ENCODE data around the gene CLEC1B. TPM values are rescaled to one million over a fixed set of nuclear protein-coding genes. Genes with fewer than 3 reads are reported as not detected.
"Not testable (repeated sequence)": the region's sequence is repeated elsewhere in the genome, so short reads cannot be mapped to it uniquely, and the experiment has no call there.

CLEC1B gene
- total RNA-seq = not detected

GRCh38 chr12:9999016-9999415 is at the start of gene CLEC1B:
Gene CLEC1B (minus strand): TSS chr12:9999121. CDS start chr12:9999100, 21 bp downstream.
- DNase-seq (ENCODE audit: low spot score) = no peak

- DNase-seq (ENCODE audit: low spot score) = no peak
These were observed 49.6 kb upstream of the CLEC1B start for GRCh38 chr12:10048526-10048925.

GRCh38 chr12:10042167-10042566 is 43.2 kb upstream of the CLEC1B start:
- DNase-seq (ENCODE audit: low spot score) = no peak

GRCh38 chr12:10033783-10034545 is 35.0 kb upstream of the CLEC1B start:
- DNase-seq (ENCODE audit: low spot score) = no peak

GRCh38 chr12:10031771-10032175 is 32.9 kb upstream of the CLEC1B start:
- no peak for DNase-seq (ENCODE audit: low spot score)

GRCh38 chr12:10031321-10031720 is 32.4 kb upstream of the CLEC1B start:
- DNase-seq (ENCODE audit: low spot score) = no peak

GRCh38 chr12:10030446-10030845 is 31.5 kb upstream of the CLEC1B start, which contains the start of gene CLEC9A:
Gene CLEC9A (plus strand): TSS chr12:10030682. CDS start chr12:10052688, 22,006 bp downstream.
- no peak for DNase-seq (ENCODE audit: low spot score)

GRCh38 chr12:10027721-10028120 is 28.8 kb upstream of the CLEC1B start:
- no peak for DNase-seq (ENCODE audit: low spot score)

- no peak for DNase-seq (ENCODE audit: low spot score)
These were observed 28.4 kb upstream of the CLEC1B start for GRCh38 chr12:10027311-10027710.

- not testable (repeated sequence) for DNase-seq (ENCODE audit: low spot score)
These were observed 27.7 kb upstream of the CLEC1B start for GRCh38 chr12:10026666-10027065.

- no peak for DNase-seq (ENCODE audit: low spot score)
These were observed 26.3 kb upstream of the CLEC1B start for GRCh38 chr12:10025236-10025635.

GRCh38 chr12:10021342-10021741 is 22.4 kb upstream of the CLEC1B start:
- no peak for DNase-seq (ENCODE audit: low spot score)

GRCh38 chr12:10018386-10018785 is 19.5 kb upstream of the CLEC1B start:
- DNase-seq (ENCODE audit: low spot score) = no peak

GRCh38 chr12:10016881-10017280 is 18.0 kb upstream of the CLEC1B start:
- DNase-seq (ENCODE audit: low spot score) = no peak

GRCh38 chr12:10015450-10015849 is 16.5 kb upstream of the CLEC1B start:
- no peak for DNase-seq (ENCODE audit: low spot score)

- no peak for DNase-seq (ENCODE audit: low spot score)
These were observed 13.9 kb upstream of the CLEC1B start for GRCh38 chr12:10012630-10013330.

- no peak for DNase-seq (ENCODE audit: low spot score)
These were observed 2.4 kb upstream of the CLEC1B start for GRCh38 chr12:10001171-10001776.

- no peak for DNase-seq (ENCODE audit: low spot score)
These were observed 6.6 kb downstream of the CLEC1B start for GRCh38 chr12:9992296-9992695.

- no peak for DNase-seq (ENCODE audit: low spot score)
These were observed 7.0 kb downstream of the CLEC1B start for GRCh38 chr12:9991876-9992275.

GRCh38 chr12:9980126-9980525 is 18.8 kb downstream of the CLEC1B start:
- no peak for DNase-seq (ENCODE audit: low spot score)

GRCh38 chr12:9977916-9978315 is 21.0 kb downstream of the CLEC1B start:
- DNase-seq (ENCODE audit: low spot score) = no peak

GRCh38 chr12:9976626-9977025 is 22.3 kb downstream of the CLEC1B start:
- not testable (repeated sequence) for DNase-seq (ENCODE audit: low spot score)

GRCh38 chr12:9975614-9976013 is 23.3 kb downstream of the CLEC1B start:
- no peak for DNase-seq (ENCODE audit: low spot score)

All from ureter (tissue), 1 donor.